ENCODE data around the gene ARMC9.

ARMC9 gene

GRCh38 chr2:231359948-231360347 lies 161.5 kb downstream of the ARMC9 start:
- no peak overlapping the region for H3K4me3 ChIP-seq (ENCODE audit: low read depth, low read length)
- in situ Hi-C loops (cut with HindIII; ENCODE audit: low sequenced_read_pairs), result no loop called here
- TF ChIP-seq, protein P1, sequence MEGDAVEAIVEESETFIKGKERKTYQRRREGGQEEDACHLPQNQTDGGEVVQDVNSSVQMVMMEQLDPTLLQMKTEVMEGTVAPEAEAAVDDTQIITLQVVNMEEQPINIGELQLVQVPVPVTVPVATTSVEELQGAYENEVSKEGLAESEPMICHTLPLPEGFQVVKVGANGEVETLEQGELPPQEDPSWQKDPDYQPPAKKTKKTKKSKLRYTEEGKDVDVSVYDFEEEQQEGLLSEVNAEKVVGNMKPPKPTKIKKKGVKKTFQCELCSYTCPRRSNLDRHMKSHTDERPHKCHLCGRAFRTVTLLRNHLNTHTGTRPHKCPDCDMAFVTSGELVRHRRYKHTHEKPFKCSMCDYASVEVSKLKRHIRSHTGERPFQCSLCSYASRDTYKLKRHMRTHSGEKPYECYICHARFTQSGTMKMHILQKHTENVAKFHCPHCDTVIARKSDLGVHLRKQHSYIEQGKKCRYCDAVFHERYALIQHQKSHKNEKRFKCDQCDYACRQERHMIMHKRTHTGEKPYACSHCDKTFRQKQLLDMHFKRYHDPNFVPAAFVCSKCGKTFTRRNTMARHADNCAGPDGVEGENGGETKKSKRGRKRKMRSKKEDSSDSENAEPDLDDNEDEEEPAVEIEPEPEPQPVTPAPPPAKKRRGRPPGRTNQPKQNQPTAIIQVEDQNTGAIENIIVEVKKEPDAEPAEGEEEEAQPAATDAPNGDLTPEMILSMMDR (IDR thresholded peaks at IDR 0.05; ENCODE audit: low read depth, low read length), result no peak
- DNase-seq (ENCODE audit: low read depth, low spot score), result no peak

DNA sequence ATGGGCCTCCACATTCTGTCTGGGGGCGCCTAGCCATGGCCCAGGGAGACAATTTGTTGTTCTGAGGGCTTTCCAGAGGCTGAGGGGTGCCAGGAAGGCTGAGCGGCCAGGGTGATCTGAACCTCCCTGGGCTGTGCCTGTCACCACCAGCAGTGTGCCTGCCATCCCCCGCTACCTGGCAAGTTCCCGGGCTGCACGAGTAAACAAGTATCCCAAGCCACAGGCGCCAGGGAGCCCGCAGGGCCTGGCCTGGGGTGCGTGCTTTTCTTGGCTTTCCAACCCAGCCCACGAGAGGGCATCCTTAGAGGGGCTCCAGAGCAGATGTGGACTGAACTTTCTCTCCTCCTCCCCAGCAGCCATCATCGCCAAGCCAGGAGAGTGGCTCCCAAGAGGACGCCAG lies 162.0 kb downstream of the ARMC9 start:
- TF ChIP-seq, protein P1 (IDR thresholded peaks at IDR 0.05; ENCODE audit: low read depth, low read length), result no peak
- no peak for DNase-seq (ENCODE audit: low read depth, low spot score)
- in situ Hi-C loops (cut with HindIII; ENCODE audit: low sequenced_read_pairs), result no loop called here
- no peak overlapping the region for H3K4me3 ChIP-seq (ENCODE audit: low read depth, low read length)

GRCh38 chr2:231360881-231361371 lies 162.5 kb downstream of the ARMC9 start:
- DNase-seq (ENCODE audit: low read depth, low spot score), result no peak
- TF ChIP-seq, protein P1 (IDR thresholded peaks at IDR 0.05; ENCODE audit: low read depth, low read length), result no peak
- H3K4me3 ChIP-seq (ENCODE audit: low read depth, low read length), result no peak overlapping the region
- in situ Hi-C loops (cut with HindIII; ENCODE audit: low sequenced_read_pairs), result no loop called here

GRCh38 chr2:231361701-231362554 lies 163.5 kb downstream of the ARMC9 start:
- H3K4me3 ChIP-seq (ENCODE audit: low read depth, low read length), result no peak overlapping the region
- TF ChIP-seq, protein P1 (IDR thresholded peaks at IDR 0.05; ENCODE audit: low read depth, low read length), result no peak
- DNase-seq (ENCODE audit: low read depth, low spot score), result no peak
- in situ Hi-C loops (cut with HindIII; ENCODE audit: low sequenced_read_pairs), result no loop called here

GRCh38 chr2:231362555-231363184 lies 164.2 kb downstream of the ARMC9 start:
- no peak overlapping the region for H3K4me3 ChIP-seq (ENCODE audit: low read depth, low read length)
- in situ Hi-C loops (cut with HindIII; ENCODE audit: low sequenced_read_pairs), result no loop called here
- no peak for DNase-seq (ENCODE audit: low read depth, low spot score)
- TF ChIP-seq, protein P1 (IDR thresholded peaks at IDR 0.05; ENCODE audit: low read depth, low read length), result no peak

DNA sequence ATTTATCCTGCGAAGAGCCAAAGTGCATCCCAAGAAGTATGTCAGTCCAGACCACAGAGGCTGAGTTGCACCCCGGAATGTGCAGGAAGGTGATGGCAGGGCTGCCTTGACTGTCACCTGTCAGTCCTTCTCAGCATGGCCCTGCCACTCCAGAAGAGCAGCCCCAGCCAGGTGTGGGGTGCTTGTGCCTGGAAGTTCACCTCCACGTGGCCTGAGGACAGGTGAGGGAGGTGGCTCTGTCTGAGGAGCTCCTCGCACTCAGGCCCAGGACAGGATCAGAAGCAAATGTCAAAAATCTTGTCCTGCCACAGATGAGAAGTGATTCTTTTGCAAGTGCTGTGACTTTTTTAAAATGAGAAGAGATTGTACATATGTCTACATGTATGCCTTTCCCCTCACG lies 165.6 kb downstream of the ARMC9 start:
- in situ Hi-C loops (cut with HindIII; ENCODE audit: low sequenced_read_pairs), result no loop called here
- DNase-seq (ENCODE audit: low read depth, low spot score), result no peak
- TF ChIP-seq, protein P1 (IDR thresholded peaks at IDR 0.05; ENCODE audit: low read depth, low read length), result no peak
- H3K4me3 ChIP-seq (ENCODE audit: low read depth, low read length), result no peak overlapping the region
